Measurements from ENCODE around the gene PPP1R1A. TPM values are rescaled to one million over a fixed set of nuclear protein-coding genes. Genes with fewer than 3 reads are reported as not detected.

Gene PPP1R1A
- total RNA-seq, 1 experiment from 2014 or later: 6.6 TPM

DNA sequence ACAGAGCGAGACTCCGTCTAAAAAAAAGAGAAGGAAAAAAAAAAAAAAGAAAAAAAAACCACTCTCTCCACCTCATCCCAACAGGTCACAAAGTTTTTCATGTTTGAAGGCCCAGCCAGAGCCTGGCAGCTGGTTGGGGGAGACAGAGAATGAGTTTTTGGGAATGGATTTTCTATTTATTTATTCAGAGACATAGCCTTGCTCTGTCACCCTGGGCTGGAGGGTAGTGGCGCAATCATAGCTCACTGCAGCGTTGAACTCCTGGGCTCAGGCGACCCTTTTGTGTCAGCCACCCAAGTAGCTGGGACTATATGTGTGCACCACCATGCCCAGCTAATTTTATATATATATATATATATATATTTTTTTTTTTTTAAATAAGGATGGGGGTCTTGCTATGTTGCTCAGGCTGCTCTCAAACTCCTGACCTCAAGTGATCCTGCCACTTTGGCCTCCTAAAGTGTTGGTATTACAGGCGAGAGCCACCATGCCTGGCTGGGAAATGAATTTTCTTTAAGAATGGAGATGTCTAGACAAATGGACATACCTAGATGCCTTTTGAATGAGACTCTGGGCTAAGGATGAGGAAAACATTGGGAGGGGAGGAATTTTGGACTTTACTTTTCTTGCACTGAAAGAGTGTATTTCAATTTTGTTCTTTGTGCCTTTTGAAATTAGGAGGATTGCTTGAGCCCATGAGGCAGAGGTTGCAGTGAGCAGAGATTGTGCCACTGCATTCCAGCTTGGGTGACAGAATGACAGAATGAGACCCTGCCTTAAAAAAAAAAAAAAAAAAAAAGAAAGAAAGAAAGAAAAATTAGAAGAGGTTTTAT lies 16.9 kb upstream of the PPP1R1A start:
- no peak for DNase-seq (ENCODE audit: low read depth)
- in situ Hi-C loops (cut with HindIII; ENCODE audit: low pct_unique_long_range_greater_than_20kb, low sequenced_read_pairs): no loop called here

DNA sequence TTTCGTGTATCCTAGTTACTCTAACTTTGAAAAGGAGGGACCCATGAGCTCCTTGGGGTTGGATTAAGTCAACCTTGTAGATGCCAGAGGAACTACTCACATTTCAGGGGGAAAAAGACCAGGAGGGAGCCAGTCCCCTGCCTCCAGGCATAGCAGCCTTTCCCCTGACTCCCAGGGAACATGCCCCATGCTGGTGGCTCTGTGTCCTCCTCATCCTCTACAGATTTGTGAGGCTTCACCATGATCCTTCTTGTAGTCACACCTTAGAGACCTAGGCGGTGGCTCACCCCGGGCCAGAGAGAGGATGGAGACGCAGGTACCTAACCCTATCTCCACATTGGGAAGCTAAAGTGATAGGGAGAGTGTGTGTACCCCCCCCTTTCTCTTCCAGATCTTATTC lies 16.0 kb upstream of the PPP1R1A start:
- in situ Hi-C loops (cut with HindIII; ENCODE audit: low pct_unique_long_range_greater_than_20kb, low sequenced_read_pairs): no loop called here
- no peak for DNase-seq (ENCODE audit: low read depth)

DNA sequence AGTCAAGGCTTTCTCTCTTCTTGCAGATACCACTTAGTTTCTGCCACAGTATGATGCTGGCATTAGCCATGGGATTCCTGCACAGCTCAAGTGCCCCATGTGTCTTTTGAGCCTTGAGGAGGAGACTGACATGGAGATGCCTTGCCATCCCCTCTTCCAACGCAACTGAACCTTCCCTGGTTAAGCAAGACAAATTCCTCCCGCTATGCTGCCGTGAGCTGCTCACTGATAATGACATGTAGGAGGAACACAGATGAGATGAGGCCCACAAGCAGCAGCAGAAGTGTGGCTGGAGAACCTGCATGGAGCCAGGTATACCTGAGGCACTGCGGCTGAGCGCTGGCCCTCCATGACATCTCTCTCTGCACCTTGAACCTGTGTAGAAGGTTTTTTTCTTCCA lies 15.4 kb upstream of the PPP1R1A start:
- in situ Hi-C loops (cut with HindIII; ENCODE audit: low pct_unique_long_range_greater_than_20kb, low sequenced_read_pairs): no loop called here
- DNase-seq (ENCODE audit: low read depth): no peak

DNA sequence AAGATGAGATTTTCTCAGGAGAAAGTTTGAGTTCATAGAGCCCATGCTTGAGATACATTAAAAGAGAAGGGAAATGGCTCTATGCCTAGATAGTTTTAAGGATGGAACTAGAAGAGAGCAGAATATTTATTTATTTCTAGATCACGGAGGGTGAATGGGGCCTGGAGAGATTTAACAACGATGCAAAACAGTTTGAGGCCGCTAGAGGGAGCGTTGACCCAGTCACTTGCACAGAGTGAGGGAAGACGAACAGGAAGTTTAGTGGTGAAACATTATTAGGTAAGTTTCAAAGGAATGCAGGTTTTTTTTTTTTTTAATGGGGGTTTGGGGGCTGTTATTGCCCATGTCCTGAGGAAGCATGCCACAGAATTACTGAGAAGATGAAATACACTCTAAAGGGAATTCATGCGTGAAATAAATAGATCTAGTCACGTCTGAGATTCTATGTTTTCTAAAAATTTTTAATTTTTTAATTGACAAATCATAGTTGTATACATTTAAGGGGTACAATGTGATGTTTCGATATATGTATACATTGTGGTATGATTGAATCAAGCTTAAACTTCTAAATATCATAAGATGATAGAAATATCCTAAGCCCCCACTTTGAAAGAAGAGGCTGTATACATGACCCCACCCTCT lies 14.8 kb upstream of the PPP1R1A start:
- DNase-seq (ENCODE audit: low read depth): peak; percentile 70
- in situ Hi-C loops (cut with HindIII; ENCODE audit: low pct_unique_long_range_greater_than_20kb, low sequenced_read_pairs): no loop called here

DNA sequence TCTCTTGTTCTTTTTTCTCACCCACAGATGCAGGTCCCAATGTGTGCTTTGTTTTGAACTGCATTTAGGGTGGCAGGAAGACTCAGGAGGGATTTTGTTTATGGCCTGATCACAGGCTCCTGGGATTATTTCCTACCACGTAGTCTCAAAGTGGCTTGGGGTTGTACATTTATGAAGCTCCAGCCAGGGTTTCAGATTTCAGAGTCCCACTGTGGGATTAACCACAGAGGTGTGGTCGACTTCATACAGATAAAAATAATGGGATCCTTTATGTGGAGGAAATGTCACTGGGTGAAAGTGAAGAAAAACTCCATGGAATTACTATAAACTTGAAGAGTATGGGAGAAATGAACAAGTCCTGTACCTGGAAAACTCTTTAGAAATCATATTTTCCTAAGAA lies 14.2 kb upstream of the PPP1R1A start:
- in situ Hi-C loops (cut with HindIII; ENCODE audit: low pct_unique_long_range_greater_than_20kb, low sequenced_read_pairs): no loop called here
- DNase-seq (ENCODE audit: low read depth): no peak

DNA sequence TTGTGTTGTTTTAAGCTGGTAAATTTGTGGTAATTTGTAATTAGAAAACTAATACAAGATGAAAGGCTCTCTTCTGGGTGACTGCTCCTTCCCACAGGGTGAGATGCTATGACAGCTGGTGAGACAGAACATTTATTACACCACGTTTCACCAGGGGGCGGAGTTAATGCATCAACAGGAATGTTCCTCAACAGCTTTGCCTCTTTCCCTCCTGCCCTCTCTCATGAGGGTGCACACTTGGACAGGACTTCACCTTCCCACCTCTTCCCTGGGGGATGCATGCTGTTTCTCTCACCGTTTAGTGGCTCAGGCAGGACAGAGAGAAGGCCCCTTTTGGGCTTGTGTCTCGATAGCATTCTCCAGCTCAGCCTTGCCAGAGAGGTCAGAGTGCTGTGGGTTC lies 13.4 kb upstream of the PPP1R1A start:
- in situ Hi-C loops (cut with HindIII; ENCODE audit: low pct_unique_long_range_greater_than_20kb, low sequenced_read_pairs): no loop called here
- DNase-seq (ENCODE audit: low read depth): no peak

DNA sequence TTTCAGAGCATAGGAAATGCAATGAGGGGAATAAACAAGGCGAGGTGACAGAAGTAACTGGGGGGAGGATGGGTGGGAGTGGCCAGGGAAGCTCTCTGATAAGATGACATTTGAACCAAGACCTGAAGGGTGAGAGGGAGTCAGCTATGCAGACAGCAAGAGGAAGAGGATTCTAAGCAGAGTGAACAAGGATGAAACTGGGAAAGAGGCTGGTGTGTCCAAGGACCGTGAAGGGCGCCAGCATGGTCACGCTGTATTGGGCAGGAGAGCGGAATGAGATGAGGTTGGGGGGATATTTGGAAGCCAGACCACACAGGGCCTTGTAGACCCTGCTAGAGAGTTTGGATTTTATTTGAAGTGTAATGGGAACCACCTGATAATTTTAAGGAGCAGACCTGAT lies 10.5 kb upstream of the PPP1R1A start:
- in situ Hi-C loops (cut with HindIII; ENCODE audit: low pct_unique_long_range_greater_than_20kb, low sequenced_read_pairs): no loop called here
- no peak for DNase-seq (ENCODE audit: low read depth)

DNA sequence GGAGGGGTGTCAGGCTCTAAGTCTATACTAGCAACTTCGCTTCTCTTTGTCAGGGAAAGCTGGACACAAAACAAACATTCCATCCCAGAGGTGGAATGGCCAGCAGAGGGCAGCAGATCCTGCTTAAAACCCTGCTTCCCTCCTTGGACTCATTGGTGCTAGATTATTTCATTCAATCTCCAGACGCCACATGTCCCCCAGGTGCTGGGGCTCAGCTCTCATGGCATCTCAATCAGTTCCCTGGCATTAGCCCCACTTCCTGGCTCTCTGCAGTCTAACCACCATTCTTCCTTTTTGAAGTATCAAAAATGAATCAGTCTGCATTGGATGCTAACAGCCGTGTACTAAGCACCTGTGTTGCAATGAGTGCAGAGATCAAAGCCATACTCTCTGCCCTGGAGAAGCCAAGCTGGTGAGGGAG lies 8.1 kb upstream of the PPP1R1A start:
- peak; percentile 63 for DNase-seq (ENCODE audit: low read depth)
- in situ Hi-C loops (cut with HindIII; ENCODE audit: low pct_unique_long_range_greater_than_20kb, low sequenced_read_pairs): no loop called here

DNA sequence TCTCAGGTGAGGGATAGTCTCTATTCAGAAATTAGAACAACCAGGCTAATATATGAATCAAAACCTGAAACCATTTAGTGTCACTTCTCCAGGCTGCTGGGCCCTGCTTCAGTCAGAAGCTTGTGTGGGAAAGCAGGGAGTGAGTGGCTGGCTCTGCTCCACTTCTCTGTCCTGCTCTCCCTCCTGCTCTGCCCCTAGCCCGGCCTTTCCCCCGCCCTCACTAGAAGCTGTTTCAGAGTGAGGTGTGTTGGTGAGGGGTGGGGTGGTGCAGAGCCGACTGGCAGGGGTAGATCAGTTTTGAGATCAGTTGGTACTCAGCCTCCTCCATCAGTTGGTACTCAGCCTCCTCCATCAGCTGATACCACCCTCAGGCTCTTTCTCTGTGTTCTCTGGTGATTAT lies 7.0 kb upstream of the PPP1R1A start:
- in situ Hi-C loops (cut with HindIII; ENCODE audit: low pct_unique_long_range_greater_than_20kb, low sequenced_read_pairs): no loop called here

DNA sequence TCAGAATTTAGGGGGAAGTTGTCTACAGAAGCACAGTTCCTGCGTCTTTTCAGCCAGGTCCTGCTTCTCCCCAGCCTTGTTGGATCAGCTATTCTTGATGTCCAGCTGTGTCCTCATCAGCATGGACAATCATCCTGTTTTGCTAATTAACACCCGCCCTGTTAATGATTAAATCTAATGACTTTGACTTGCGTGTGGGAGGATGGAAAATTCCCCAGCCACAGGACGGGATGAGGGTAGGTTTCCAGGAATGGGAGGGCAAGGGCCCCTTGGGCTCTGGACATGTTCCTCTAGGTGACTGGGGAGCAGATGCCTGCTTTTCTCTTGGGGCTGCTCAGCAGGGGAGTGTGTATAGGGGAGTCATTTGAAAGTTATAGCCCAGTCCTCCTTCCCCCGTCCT lies 5.3 kb upstream of the PPP1R1A start:
- peak; percentile 40 for DNase-seq (ENCODE audit: low read depth)
- in situ Hi-C loops (cut with HindIII; ENCODE audit: low pct_unique_long_range_greater_than_20kb, low sequenced_read_pairs): no loop called here

More for the DNA sequence above, 7.0 kb upstream of the PPP1R1A start:
- no peak for DNase-seq (ENCODE audit: low read depth)

DNA sequence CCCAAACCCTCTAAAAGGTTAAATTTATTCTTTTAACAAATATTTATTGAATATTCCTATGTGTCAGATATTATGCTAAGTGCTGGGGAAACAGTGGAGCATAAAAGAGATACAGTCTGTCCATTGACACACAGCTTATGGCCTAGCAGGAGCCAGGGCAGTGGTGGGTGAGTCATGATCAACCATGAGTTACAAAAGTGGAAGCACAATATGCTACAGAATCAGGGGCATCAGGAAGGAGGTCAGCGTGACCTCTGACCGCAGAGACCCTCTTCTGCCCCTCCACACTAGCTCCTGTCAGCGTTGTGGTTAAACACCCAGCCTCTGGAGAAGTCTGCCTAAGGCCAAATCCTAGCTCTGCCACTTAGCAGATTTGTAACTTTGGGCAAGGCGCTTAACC lies 4.7 kb upstream of the PPP1R1A start:
- DNase-seq (ENCODE audit: low read depth): peak; percentile 65
- in situ Hi-C loops (cut with HindIII; ENCODE audit: low pct_unique_long_range_greater_than_20kb, low sequenced_read_pairs): no loop called here

DNA sequence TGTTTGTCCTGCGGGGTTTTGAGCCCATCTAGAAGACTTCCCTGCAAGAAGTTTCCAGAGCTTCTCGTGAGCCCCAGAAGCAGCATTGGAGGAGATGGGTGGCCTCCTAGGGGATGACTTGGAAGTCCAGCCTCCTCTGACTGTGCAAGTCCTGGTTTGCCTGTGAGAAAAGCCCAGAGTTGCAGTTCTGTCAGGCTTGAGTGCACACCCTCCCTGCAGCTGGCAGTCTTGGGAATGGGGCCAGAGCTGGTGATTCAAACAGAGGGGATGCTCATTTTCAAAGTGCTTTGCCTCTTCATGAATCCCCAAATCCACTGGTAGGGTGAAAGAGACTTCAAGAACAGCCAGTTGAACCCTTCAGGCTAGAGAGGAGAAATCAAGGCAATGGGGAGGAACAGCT lies 3.9 kb upstream of the PPP1R1A start:
- peak; percentile 85 for DNase-seq (ENCODE audit: low read depth)
- in situ Hi-C loops (cut with HindIII; ENCODE audit: low pct_unique_long_range_greater_than_20kb, low sequenced_read_pairs): no loop called here

DNA sequence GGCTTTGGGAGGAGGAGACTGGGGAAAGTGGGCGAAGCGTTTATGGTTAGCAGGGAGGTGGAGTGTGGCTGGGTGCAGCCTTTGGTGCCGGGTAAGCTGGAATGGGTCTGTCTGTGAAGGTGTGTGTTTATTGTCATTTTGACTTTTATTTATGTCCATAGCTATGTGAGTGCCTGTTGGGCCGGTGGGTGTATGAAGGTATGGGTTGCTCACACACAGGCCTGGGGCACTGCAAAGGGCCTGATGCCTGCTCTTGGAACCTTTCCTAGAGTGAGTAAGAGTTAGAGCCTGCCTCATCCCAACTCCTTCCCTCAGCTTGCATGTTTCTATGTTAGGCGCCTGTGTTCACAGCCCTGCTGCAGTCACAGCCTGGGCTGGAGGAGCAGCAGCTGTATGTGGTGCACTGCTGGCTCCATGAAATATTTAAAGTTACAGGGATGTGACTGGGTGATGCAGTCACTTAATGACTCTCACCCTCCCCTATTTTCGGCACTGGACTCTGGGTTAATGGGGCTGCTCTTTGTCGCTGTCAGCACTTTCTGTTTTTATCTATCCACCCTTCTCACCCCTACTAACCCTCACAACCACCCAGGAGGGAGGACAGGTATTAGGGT lies 2.6 kb upstream of the PPP1R1A start:
- no peak for DNase-seq (ENCODE audit: low read depth)
- in situ Hi-C loops (cut with HindIII; ENCODE audit: low pct_unique_long_range_greater_than_20kb, low sequenced_read_pairs): no loop called here

DNA sequence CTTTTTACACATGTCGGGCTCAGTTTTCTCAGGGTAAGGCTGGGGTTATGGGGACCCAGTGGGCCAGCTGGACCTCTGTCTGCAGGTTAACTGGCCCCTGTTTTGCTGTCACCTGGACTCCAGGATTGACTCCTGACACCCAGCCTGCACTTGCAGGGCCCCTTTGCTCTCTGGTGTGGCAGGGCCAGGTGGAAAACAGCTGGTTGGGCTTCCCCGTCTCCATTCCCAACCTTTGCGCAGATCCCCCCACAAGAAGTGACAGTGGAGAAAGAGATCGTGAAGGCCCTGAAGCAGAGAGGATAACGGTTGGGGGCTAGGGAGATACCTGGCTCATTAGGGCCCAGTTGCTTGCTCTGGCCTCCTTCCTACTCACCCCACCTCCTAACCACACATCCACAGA lies 1.5 kb upstream of the PPP1R1A start:
- in situ Hi-C loops (cut with HindIII; ENCODE audit: low pct_unique_long_range_greater_than_20kb, low sequenced_read_pairs): no loop called here
- DNase-seq (ENCODE audit: low read depth): no peak

DNA sequence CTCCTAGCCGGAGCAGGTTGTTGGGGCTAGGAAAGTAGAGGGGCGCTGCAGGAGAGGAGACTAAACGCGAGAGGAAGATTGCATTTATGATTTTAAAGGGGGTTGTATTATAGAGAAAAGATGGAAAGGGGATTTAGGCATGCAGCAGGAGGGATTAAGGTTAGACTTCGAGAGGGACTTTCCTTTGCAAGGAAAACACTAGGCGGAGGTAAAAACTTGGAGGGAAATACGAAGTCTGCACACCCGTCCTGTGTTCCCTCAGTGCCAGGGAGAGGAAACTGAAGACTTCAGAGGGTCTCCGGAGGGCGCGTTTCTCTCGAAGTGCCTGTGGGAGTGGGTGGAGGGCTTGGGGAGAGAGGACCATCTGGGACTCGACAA lies 420 bp upstream of the PPP1R1A start:
- in situ Hi-C loops (cut with HindIII; ENCODE audit: low pct_unique_long_range_greater_than_20kb, low sequenced_read_pairs): no loop called here
- no peak for DNase-seq (ENCODE audit: low read depth)

DNA sequence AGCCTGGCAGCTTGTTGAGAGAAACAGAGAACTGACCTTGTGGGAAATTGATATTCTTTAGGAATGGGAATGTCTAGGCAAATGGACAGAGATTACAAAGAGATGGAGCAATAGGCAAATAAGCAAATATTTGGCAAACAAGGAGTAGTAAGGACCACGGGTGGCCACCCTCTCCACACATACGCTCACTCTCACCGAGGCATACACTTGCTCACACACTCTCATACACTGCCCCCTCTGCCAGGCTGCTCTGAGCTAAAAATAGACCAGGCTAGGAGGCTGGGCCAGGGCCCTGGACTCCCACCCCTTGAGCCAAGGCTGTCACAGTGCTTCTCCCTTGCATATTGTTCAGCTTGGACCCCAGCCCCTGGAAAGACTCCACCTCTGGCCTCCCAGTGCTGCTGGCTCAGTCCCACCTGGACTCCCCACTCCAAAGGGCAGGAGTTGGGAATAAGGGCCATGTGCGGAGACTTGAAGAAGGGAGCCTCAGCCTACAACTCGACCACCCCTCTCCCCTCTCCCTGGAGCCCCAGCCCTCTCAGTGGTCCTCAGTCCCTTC lies 1.1 kb downstream of the PPP1R1A start:
- DNase-seq (ENCODE audit: low read depth): no peak
- in situ Hi-C loops (cut with HindIII; ENCODE audit: low pct_unique_long_range_greater_than_20kb, low sequenced_read_pairs): no loop called here

DNA sequence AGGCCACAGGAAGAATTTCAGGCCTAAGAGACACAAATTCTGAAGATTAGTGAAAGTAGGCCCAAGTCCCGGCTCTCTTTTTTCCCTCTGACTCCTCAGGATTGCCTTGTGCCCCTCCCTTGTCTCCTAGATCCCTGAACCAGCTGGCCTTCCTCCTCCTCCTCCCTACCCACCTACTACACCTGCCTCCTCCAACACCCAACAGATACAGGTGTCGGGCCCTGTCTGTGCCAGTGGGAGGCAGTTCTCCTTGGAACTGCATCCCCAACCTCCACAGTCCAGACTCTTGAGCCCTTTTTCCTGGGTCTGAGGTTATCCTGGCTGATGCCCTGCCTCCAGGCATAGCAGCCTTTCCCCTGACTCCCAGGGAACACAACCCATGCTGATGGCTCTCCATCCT lies 1.8 kb downstream of the PPP1R1A start:
- DNase-seq (ENCODE audit: low read depth): no peak
- in situ Hi-C loops (cut with HindIII; ENCODE audit: low pct_unique_long_range_greater_than_20kb, low sequenced_read_pairs): no loop called here

DNA sequence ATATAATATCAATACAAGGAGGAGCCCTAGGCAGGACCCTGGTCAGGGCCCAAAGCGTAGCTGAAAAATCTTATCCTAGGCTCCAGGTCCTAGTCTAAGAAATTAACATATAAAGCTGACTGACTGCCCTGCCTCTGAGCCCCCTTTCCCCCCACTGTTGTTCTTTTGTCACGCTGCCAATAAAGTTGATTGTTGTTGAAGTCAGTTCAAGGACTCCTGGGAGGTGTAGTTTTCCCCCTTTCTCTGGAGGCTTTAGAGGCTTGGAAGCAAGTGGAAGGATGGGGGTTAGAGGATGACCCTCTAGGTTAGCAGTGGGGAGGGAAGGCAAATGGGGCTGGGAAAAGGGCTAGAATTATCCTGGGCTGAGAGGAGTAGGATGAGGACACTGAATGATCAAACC lies 3.2 kb downstream of the PPP1R1A start:
- in situ Hi-C loops (cut with HindIII; ENCODE audit: low pct_unique_long_range_greater_than_20kb, low sequenced_read_pairs): no loop called here
- DNase-seq (ENCODE audit: low read depth): no peak

DNA sequence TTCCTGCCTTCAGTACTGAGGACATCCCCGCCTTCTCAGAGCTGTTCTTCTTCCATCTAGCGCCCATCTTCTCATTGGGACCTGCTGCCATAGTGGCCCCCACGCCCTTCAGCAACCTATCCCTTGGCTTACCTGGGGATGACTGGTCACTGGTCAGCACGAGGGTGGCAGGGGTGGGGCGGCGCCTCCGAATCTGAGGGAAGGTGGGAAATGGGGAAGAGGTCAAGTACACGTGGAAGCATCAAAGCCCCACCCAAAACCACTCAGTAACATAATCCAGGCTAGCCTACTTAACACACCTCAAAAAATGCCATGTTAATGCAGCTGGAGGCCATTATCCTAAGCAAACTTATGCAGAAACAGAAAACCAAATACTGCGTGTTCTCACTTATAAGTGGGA lies 4.3 kb downstream of the PPP1R1A start:
- in situ Hi-C loops (cut with HindIII; ENCODE audit: low pct_unique_long_range_greater_than_20kb, low sequenced_read_pairs): no loop called here
- no peak for DNase-seq (ENCODE audit: low read depth)
